Fibroblast of upper back skin (primary cell): ENCODE measurements around the gene ANTXRL.
"Not testable (repeated sequence)": the region's sequence is repeated elsewhere in the genome, so short reads cannot be mapped to it uniquely, and the experiment has no call there.

Experiments
- DNase-seq: peaks from one replicate; pipeline ENCODE4 v3.0.0-alpha.2; 2013

ANTXRL gene

GRCh38 chr10:46374410-46374809, 87.6 kb downstream of the ANTXRL start:
- DNase-seq: not testable (repeated sequence)

DNA sequence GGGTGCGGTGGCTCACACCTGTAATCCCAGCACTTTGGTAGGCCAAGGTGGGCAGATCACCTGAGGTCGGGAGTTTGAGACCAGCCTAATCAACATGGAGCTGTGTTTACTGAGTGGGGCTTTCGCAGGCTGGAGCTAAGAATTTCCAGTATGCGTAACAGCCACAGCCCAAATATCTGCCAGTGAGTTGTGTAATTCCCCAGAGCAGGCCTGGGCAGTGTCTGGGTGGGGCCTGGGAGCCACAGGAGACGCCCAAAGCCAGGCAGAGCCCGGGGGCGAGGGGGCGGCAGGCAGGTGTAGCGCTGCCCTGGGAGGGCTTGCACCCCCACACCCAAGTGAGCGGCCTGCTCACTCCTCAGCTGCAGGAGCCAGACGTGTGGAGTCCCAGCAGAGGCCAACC, 88.6 kb downstream of the ANTXRL start, which contains the start of gene ANXA8L1:
Gene ANXA8L1, plus strand, starts transcription at position 371 of the 400 bp plus-strand sequence. CDS start 76 bp downstream, outside the sequence.
- DNase-seq: not testable (repeated sequence)

- not testable (repeated sequence) for DNase-seq
Observed at GRCh38 chr10:46377022-46377421, 90.2 kb downstream of the ANTXRL start.

DNA sequence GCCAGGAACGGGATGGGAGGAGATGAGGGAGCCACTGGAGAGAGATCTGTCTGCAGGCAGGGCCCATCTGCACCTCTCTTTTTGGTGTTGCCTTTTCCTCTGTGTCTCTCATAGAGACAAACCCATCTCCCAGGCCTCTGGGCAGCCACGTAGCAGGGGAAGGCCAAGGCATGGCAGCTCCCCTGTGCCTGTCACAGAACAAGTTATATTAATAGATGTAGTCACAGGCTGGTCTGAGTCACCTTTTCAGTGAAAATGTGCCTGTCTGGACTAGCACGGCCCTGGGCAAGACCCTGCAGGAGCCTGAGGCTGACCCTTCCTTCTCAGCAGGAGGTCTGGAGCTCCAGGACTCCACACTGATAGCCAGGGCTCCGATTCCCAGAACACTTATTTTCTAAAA, 90.9 kb downstream of the ANTXRL start:
- DNase-seq: not testable (repeated sequence)

- not testable (repeated sequence) for DNase-seq
Observed at GRCh38 chr10:46378108-46378507, 91.3 kb downstream of the ANTXRL start.

DNA sequence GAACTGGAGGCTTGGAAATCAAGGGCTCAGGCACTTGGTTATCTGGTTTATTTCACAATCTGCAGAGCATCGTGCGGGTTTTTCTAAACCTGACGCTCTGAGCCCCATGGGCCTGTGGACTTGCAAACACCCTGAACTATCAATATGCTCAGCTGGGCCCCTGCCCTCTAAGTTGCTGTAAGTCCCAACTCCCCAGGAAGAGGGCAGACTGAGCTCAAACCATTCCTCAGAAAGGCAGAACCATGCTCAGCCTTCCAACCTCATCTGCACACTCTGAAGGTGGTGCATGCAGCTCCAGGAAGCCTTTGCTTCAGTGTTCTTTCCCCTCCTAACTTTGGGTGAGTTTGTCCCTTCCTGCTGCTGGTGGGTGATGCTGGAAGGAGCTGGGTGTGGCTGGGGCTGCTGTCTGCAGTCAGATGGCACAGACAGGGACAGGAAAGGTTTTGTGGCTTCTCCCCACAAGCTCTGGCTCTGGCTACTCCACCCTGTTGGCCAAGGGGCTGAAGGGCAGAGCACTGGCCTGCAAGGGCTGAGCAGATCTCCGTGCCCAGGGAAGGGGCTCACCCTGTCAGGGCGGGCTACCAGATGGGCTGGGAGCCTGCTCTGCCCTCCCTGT, 92.5 kb downstream of the ANTXRL start:
- not testable (repeated sequence) for DNase-seq
